H1 (cell line): ENCODE measurements around the gene HSD11B1. TPM values are rescaled to one million over a fixed set of nuclear protein-coding genes. Genes with fewer than 3 reads are reported as not detected.

Source experiments
- CTCF ChIA-PET: fragments of 300-600 bp; sonication (Branson Sonifier 250); formaldehyde crosslinking; loops from one replicate; lab custom pipeline; 2021; ENCODE audit not compliant: partially characterized antibody; lab: Charles Lee
- POLR2A ChIA-PET: fragments of 300-600 bp; sonication (Branson Sonifier 250); formaldehyde crosslinking; loops from one replicate; lab custom pipeline; 2021; ENCODE audit warnings: inconsistent platforms; ENCODE audit not compliant: partially characterized antibody; lab: Charles Lee
- DNase-seq, 2 experiments: peaks; one replicate each; pipeline versions ENCODE4 v3.0.0 to v3.0.0-alpha.2; 2010 to 2022; ENCODE audit warnings: low spot score in 2 of 2, low read depth in 1 of 2, mixed read lengths in 1 of 2
- FAIRE-seq: peaks from 2 replicates; lab custom pipeline; 2011; peaks lifted over from hg19 to GRCh38; lab: Jason Lieb, UNC
- H2AFZ ChIP-seq: 2 replicates; pipeline ENCODE4 v1.8.1; 2012; ENCODE audit warnings: low read length, inconsistent platforms
- H2AK5ac ChIP-seq: 2 replicates; pipeline ENCODE4 v1.6.1; 2013; ENCODE audit warnings: low read depth, low read length
- H2BK120ac ChIP-seq: replicated peaks from 2 replicates; pipeline ENCODE3; 2013; ENCODE audit warnings: low read depth, low read length, inconsistent platforms
- H2BK12ac ChIP-seq: 2 replicates; pipeline ENCODE4 v1.6.1; 2013; ENCODE audit warnings: low read depth, low read length
- H2BK15ac ChIP-seq: 2 replicates; pipeline ENCODE4 v1.6.1; 2013; ENCODE audit warnings: low read length
- H2BK20ac ChIP-seq: 2 replicates; pipeline ENCODE4 v1.6.1; 2013; ENCODE audit warnings: low read length
- H2BK5ac ChIP-seq: 2 replicates; pipeline ENCODE4 v1.6.1; 2013; ENCODE audit warnings: low read depth, low read length
- H3K14ac ChIP-seq: 2 replicates; pipeline ENCODE4 v1.6.1; 2013; ENCODE audit warnings: inconsistent platforms; ENCODE audit not compliant: insufficient read length
- H3K18ac ChIP-seq: 2 replicates; pipeline ENCODE4 v1.6.1; 2013; ENCODE audit warnings: low read length; ENCODE audit errors: extremely low read depth
- H3K23ac ChIP-seq: 2 replicates; pipeline ENCODE4 v1.6.1; 2013; ENCODE audit warnings: inconsistent platforms; ENCODE audit not compliant: insufficient read length
- H3K23me2 ChIP-seq: 2 replicates; pipeline ENCODE4 v1.6.1; 2013; ENCODE audit warnings: low read depth, low read length
- H3K27ac ChIP-seq: 2 replicates; pipeline ENCODE4 v1.6.1; 2011; ENCODE audit warnings: low read depth, low read length, inconsistent platforms
- H3K27me3 ChIP-seq, 4 experiments: replicated peaks in 1 of 4; 1 replicate in 1 of 4; 2 replicates in 3 of 4; pipeline versions ENCODE4 v1.6.1 to v1.8.1; 2011 to 2013; ENCODE audit warnings: low read length in 3 of 4, mild to moderate bottlenecking in 3 of 4, inconsistent platforms in 2 of 4, mixed read lengths in 2 of 4, moderate library complexity in 1 of 4; ENCODE audit not compliant: control insufficient read depth in 3 of 4, insufficient read depth in 3 of 4; ENCODE audit errors: extremely low read depth in 1 of 4
- H3K36me3 ChIP-seq, 4 experiments: 2 replicates each; pipeline versions ENCODE4 v1.6.1 to v1.8.1; 2011 to 2013; ENCODE audit warnings: mild to moderate bottlenecking in 4 of 4, low read length in 3 of 4, moderate library complexity in 2 of 4, control low read depth in 1 of 4, inconsistent platforms in 1 of 4; ENCODE audit not compliant: insufficient read depth in 4 of 4, control insufficient read depth in 2 of 4
- H3K4ac ChIP-seq: replicated peaks from 2 replicates; pipeline ENCODE3; 2013; ENCODE audit warnings: low read length, low read depth, mixed read lengths, inconsistent platforms; ENCODE audit not compliant: insufficient read length
- H3K4me1 ChIP-seq, 4 experiments: replicated peaks in 1 of 4; 1 replicate in 1 of 4; 2 replicates in 3 of 4; pipeline versions ENCODE4 v1.6.1 to v1.8.1; 2011 to 2013; ENCODE audit warnings: low read length in 3 of 4, inconsistent platforms in 2 of 4, mixed read lengths in 1 of 4; ENCODE audit not compliant: insufficient read depth in 4 of 4, control insufficient read depth in 3 of 4
- H3K4me2 ChIP-seq, 2 experiments: 2 replicates each; pipeline versions ENCODE4 v1.6.1 to v1.8.1; 2011 to 2013; ENCODE audit warnings: low read depth in 2 of 2, low read length in 2 of 2, control low read depth in 1 of 2, inconsistent platforms in 1 of 2, mild to moderate bottlenecking in 1 of 2; ENCODE audit not compliant: insufficient read depth in 1 of 2
- H3K4me3 ChIP-seq, 4 experiments: fragments of 200-600, 300-600 bp in 1 of 4; sonication (generic), shearing (Covaris generic), sonication (Bioruptor Twin) in 1 of 4; 2 replicates each; pipeline versions ENCODE4 v1.5.1 to v1.8.1; 2011 to 2016; ENCODE audit warnings: low read length in 4 of 4, low read depth in 3 of 4, control low read depth in 2 of 4, inconsistent platforms in 2 of 4, mild to moderate bottlenecking in 2 of 4, mixed read lengths in 1 of 4, moderate library complexity in 1 of 4; ENCODE audit not compliant: insufficient read depth in 2 of 4; ENCODE audit errors: extremely low read depth in 1 of 4
- H3K56ac ChIP-seq: replicated peaks from 2 replicates; pipeline ENCODE3; 2013; ENCODE audit warnings: low read depth, mild to moderate bottlenecking, mixed read lengths, low read length, inconsistent platforms; ENCODE audit not compliant: insufficient read length
- H3K79me1 ChIP-seq: 2 replicates; pipeline ENCODE4 v1.6.1; 2013; ENCODE audit warnings: low read depth, low read length, control low read depth
- H3K79me2 ChIP-seq, 2 experiments: 2 replicates each; pipeline versions ENCODE4 v1.6.1 to v1.8.1; 2012 to 2013; ENCODE audit warnings: low read length in 2 of 2, mild to moderate bottlenecking in 2 of 2, inconsistent platforms in 1 of 2; ENCODE audit not compliant: insufficient read depth in 2 of 2, control insufficient read depth in 1 of 2
- H3K9ac ChIP-seq, 4 experiments: replicated peaks in 1 of 4; 1 replicate in 1 of 4; 2 replicates in 3 of 4; pipeline versions ENCODE4 v1.6.1 to v1.8.1; 2011 to 2013; ENCODE audit warnings: low read depth in 3 of 4, low read length in 3 of 4, control low read depth in 2 of 4, mild to moderate bottlenecking in 2 of 4, moderate library complexity in 2 of 4, inconsistent platforms in 1 of 4; ENCODE audit errors: extremely low read depth in 1 of 4
- H3K9me3 ChIP-seq, 2 experiments: 2 replicates each; pipeline versions ENCODE4 v1.6.1 to v1.8.1; 2012 to 2013; ENCODE audit warnings: mild to moderate bottlenecking in 2 of 2, moderate library complexity in 2 of 2, control low read depth in 1 of 2, inconsistent platforms in 1 of 2, low read depth in 1 of 2, low read length in 1 of 2, mixed read lengths in 1 of 2; ENCODE audit not compliant: insufficient read depth in 2 of 2
- H4K20me1 ChIP-seq, 2 experiments: replicated peaks in 1 of 2; 2 replicates each; pipeline versions ENCODE3 to v1.8.1; 2011 to 2013; ENCODE audit warnings: inconsistent platforms in 2 of 2, low read length in 2 of 2, mild to moderate bottlenecking in 1 of 2; ENCODE audit not compliant: insufficient read depth in 2 of 2, control insufficient read depth in 1 of 2
- H4K5ac ChIP-seq: 2 replicates; pipeline ENCODE4 v1.6.1; 2013; ENCODE audit warnings: low read length, low read depth, mixed read lengths, inconsistent platforms; ENCODE audit not compliant: insufficient read length
- H4K8ac ChIP-seq: 2 replicates; pipeline ENCODE4 v1.8.0; 2013; ENCODE audit warnings: mild to moderate bottlenecking, moderate library complexity, low read length, inconsistent platforms; ENCODE audit not compliant: insufficient read depth; ENCODE audit errors: extremely low read depth
- H4K91ac ChIP-seq: replicated peaks from 2 replicates; pipeline ENCODE3; 2013; ENCODE audit warnings: low read length, mixed read lengths, inconsistent platforms; ENCODE audit not compliant: insufficient read length
- FOSL1 ChIP-seq: IDR thresholded peaks from 2 replicates; pipeline ENCODE4 v1.6.1; 2011; ENCODE audit warnings: mild to moderate bottlenecking, low read depth, low read length, moderate library complexity; ENCODE audit not compliant: insufficient read depth
- RAD21 ChIP-seq, 2 experiments: IDR thresholded peaks in 1 of 2; conservative IDR thresholded peaks in 1 of 2; 2 replicates each; pipeline ENCODE4 v1.6.1; 2011; ENCODE audit warnings: low read depth in 2 of 2, low read length in 2 of 2, improper control_type of control experiment in 1 of 2, inconsistent platforms in 1 of 2, mild to moderate bottlenecking in 1 of 2, moderate library complexity in 1 of 2
- RNF2 ChIP-seq: fragments of 200-900, 300-1000 bp; sonication (generic); IDR thresholded peaks from 2 replicates; pipeline ENCODE4 v1.7.1; 2016; ENCODE audit warnings: borderline replicate concordance, low read depth, mild to moderate bottlenecking, antibody characterized with exemption, low read length; ENCODE audit not compliant: poor library complexity, severe bottlenecking; ENCODE audit errors: missing control alignments
- SRF ChIP-seq: IDR thresholded peaks from 2 replicates; pipeline ENCODE4 v1.6.1; 2011; ENCODE audit warnings: mild to moderate bottlenecking, low read depth, low read length, moderate library complexity
- WGBS, 2 experiments: shearing (Covaris generic) in 1 of 2; methylation state at CpG; one replicate each; pipeline versions ENCODE4 v1.1.6 to v1.1.7; 2013 to 2015; ENCODE audit warnings: low lambda C conversion rate in 2 of 2, mixed read lengths in 2 of 2, inconsistent platforms in 1 of 2, low coverage in 1 of 2, missing lambda C conversion rate in 1 of 2; ENCODE audit not compliant: insufficient replicate concordance in 2 of 2, insufficient coverage in 1 of 2, insufficient read length in 1 of 2; ENCODE audit errors: extremely low coverage in 1 of 2, missing lambda C conversion rate in 1 of 2; 5-methylcytosine and 5-hydroxymethylcytosine counted together
- polyA plus RNA-seq, 7 experiments: library from polyadenylated mRNA; depleted of rRNA in 3 of 7; stranded (reverse) in 5 of 7; unstranded in 2 of 7; fragments of >200 nt in 5 of 7; fragments of 200-250 nt in 2 of 7; gene quantifications; 1 replicate in 5 of 7; 2 replicates in 1 of 7; 4 replicates in 1 of 7; pipeline versions ENCODE4 v1.2.1 to v1.2.3, GENCODE V29; 2011 to 2013; ENCODE audit warnings: missing spikeins in 2 of 7, mixed read lengths in 2 of 7
- total RNA-seq: library from RNA; stranded (reverse); fragmentation: NEBNext Ultra II Directional; extraction: Animal tissue kit (Norgen Biotek cat#: 25700); gene quantifications from 2 replicates; pipeline ENCODE4 v1.2.1, GENCODE V29; 2021
- TF ChIP-seq, protein P1 (sequence below), 3 experiments: IDR thresholded peaks; 1 replicate in 2 of 3; 2 replicates in 1 of 3; pipeline versions ENCODE4 v1.5.1 to v1.6.1; 2011; ENCODE audit warnings: low read length in 3 of 3, mild to moderate bottlenecking in 3 of 3, inconsistent platforms in 2 of 3, low read depth in 1 of 3, moderate library complexity in 1 of 3; ENCODE audit not compliant: insufficient read depth in 1 of 3; ENCODE audit errors: control extremely low read depth in 1 of 3
- TF ChIP-seq, protein P2 (sequence below): IDR thresholded peaks from 2 replicates; pipeline ENCODE4 v1.6.1; 2011; ENCODE audit warnings: low read length, improper control_type of control experiment

Gene HSD11B1
- total and polyA plus RNA-seq, 2 of the 8 experiments (the other 6 are each of a cell fraction or from before 2014, with no cell fraction given): not detected

DNA sequence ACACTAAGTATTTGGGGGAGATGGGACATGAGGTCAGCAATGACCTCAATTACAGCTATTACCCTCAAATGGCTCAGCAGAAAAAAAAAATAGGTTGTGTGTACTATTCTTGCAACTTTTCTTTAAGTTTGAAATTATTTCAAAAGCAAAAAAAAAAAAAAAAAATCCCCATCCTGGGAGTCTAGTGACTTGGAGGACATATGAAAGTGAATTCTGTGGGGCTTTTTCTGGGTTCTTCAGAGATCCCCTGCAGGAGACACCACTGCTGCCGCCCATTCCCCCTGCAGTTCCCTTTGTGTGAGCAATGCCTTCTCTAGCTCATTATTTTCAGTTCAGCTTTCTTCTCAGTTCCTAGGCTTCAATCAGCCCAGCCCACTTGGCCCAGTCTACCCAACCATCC lies 16.7 kb downstream of the HSD11B1 start:
- H3K4me3 ChIP-seq: no peak overlapping the region
- DNase-seq: no peak
- no peak for FAIRE-seq
- no peak overlapping the region for H2BK12ac ChIP-seq
- 100% methylated on average over 1 of the region's 1 CpG; no CpG with 5 or more reads in 1 of the 2 experiments for WGBS, 2 experiments
- H3K9ac ChIP-seq: no peak overlapping the region
- no peaks in the 10 kb centered on the region for H3K79me2 ChIP-seq
- H3K9me3 ChIP-seq: no peaks in the 10 kb centered on the region
- POLR2A ChIA-PET: interaction anchor here (0.6 kb wide), 1 partner anchor 52 kb away, joined by 3 read pairs; no protein-coding TSS in a partner anchor
- H4K8ac ChIP-seq: no peak overlapping the region
- H3K4ac ChIP-seq: no peak overlapping the region
- H2AK5ac ChIP-seq: no peak overlapping the region
- H3K14ac ChIP-seq: no peak overlapping the region
- H4K20me1 ChIP-seq: no peaks in the 10 kb centered on the region
- no peak overlapping the region for H3K4me2 ChIP-seq
- H3K4me1 ChIP-seq: no peaks in the 10 kb centered on the region
- H4K91ac ChIP-seq: no peak overlapping the region
- no peak overlapping the region for H3K18ac ChIP-seq
- H3K23me2 ChIP-seq: no peaks in the 10 kb centered on the region
- no peaks in the 10 kb centered on the region; a peak in 1 of 7 replicates for H3K27me3 ChIP-seq
- no peak overlapping the region for H2BK120ac ChIP-seq
- H3K36me3 ChIP-seq: no peaks in the 10 kb centered on the region
- no peak overlapping the region for H4K5ac ChIP-seq
- H3K27ac ChIP-seq: no peak overlapping the region
- no peaks in the 10 kb centered on the region for H3K79me1 ChIP-seq
- no peak overlapping the region for H2BK20ac ChIP-seq
- no peak overlapping the region for H2BK15ac ChIP-seq
- CTCF ChIA-PET: interaction anchor here (1.5 to 1.6 kb wide), 2 partner anchors 28 to 94 kb away, joined by 3 read pairs; no protein-coding TSS in a partner anchor
- H3K23ac ChIP-seq: no peak overlapping the region
- H2BK5ac ChIP-seq: no peak overlapping the region
- no peak overlapping the region for H3K56ac ChIP-seq
- no peak overlapping the region for H2AFZ ChIP-seq
- TF ChIP-seq FOSL1: no peak
- no peak for TF ChIP-seq RAD21 (IDR thresholded peaks at IDR 0.05 in 1 of 2, conservative IDR thresholded peaks at IDR 0.05 in 1 of 2; ENCODE audit: low read depth in 2 of 2, low read length in 2 of 2)
- TF ChIP-seq, protein P1, sequence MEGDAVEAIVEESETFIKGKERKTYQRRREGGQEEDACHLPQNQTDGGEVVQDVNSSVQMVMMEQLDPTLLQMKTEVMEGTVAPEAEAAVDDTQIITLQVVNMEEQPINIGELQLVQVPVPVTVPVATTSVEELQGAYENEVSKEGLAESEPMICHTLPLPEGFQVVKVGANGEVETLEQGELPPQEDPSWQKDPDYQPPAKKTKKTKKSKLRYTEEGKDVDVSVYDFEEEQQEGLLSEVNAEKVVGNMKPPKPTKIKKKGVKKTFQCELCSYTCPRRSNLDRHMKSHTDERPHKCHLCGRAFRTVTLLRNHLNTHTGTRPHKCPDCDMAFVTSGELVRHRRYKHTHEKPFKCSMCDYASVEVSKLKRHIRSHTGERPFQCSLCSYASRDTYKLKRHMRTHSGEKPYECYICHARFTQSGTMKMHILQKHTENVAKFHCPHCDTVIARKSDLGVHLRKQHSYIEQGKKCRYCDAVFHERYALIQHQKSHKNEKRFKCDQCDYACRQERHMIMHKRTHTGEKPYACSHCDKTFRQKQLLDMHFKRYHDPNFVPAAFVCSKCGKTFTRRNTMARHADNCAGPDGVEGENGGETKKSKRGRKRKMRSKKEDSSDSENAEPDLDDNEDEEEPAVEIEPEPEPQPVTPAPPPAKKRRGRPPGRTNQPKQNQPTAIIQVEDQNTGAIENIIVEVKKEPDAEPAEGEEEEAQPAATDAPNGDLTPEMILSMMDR (IDR thresholded peaks at IDR 0.05; ENCODE audit: control extremely low read depth in 1 of 3, insufficient read depth in 1 of 3, low read depth in 1 of 3, low read length in 3 of 3): no peak
- TF ChIP-seq, protein P2, sequence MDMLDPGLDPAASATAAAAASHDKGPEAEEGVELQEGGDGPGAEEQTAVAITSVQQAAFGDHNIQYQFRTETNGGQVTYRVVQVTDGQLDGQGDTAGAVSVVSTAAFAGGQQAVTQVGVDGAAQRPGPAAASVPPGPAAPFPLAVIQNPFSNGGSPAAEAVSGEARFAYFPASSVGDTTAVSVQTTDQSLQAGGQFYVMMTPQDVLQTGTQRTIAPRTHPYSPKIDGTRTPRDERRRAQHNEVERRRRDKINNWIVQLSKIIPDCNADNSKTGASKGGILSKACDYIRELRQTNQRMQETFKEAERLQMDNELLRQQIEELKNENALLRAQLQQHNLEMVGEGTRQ: no peak
- no peak for TF ChIP-seq SRF
- no peak for TF ChIP-seq RNF2
